Testis (tissue), 2 donors: Measurements from ENCODE around the gene OST4.

Experiments used
- CTCF ChIP-seq, 3 experiments: fragments of 450-650 bp in 2 of 3; fragments of 200-600 bp in 1 of 3; sonication (generic) in 1 of 3; IDR thresholded peaks; one replicate each; pipeline ENCODE4 v1.5.1; 2016 to 2019; ENCODE audit warnings: antibody characterized with exemption in 3 of 3, mild to moderate bottlenecking in 2 of 3, moderate library complexity in 1 of 3
- POLR2A ChIP-seq: fragments of 450-650 bp; IDR thresholded peaks from one replicate; pipeline ENCODE4 v1.6.1; 2017; ENCODE audit warnings: antibody characterized with exemption, mild to moderate bottlenecking, moderate library complexity

GRCh38 chr2:27065128-27065527 lies 6.3 kb downstream of the OST4 start:
- TF ChIP-seq POLR2A (no peak), CTCF (IDR thresholded peaks at IDR 0.05) (no peak)
